Activated T-cell treated with anti-CD3 and anti-CD28 coated beads for 24 hours (primary cell): ENCODE results near the gene OAT.
"Not testable (repeated sequence)": the region's sequence is repeated elsewhere in the genome, so short reads cannot be mapped to it uniquely, and the experiment has no call there.

Source experiments
- DNase-seq: peaks from one replicate; pipeline ENCODE4 v3.0.0-alpha.2; 2020; ENCODE audit warnings: low read depth

OAT gene

DNA sequence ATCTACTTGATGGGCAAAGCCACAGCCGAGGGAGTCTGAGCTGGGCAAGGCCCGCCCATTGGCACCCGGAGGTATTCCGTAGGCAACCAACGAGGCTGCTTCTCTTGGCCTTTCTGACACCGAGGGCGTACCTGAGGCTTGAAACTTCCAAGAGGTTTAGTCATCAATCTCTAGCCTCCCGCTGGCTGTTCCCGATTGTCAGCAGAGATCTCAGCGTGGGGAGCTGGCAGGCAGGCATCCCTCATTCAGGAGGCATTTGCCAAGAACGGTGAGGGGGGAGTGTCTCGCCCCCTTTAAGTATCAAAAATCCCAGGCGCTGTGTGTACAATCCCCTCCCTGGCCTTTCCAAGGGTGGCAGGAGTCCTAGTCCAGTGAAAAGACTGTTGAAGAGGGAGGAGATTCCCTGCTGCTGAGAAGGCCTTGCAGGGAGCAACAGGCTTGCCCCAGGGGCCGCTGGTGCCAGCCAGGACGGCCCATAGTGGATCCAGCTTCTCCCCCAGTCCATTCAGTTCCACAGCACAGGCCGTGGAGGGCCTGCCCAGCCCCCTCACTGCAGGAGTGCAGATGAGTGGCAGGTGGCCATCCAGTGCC lies 39.7 kb downstream of the OAT start:
- DNase-seq, result no peak

DNA sequence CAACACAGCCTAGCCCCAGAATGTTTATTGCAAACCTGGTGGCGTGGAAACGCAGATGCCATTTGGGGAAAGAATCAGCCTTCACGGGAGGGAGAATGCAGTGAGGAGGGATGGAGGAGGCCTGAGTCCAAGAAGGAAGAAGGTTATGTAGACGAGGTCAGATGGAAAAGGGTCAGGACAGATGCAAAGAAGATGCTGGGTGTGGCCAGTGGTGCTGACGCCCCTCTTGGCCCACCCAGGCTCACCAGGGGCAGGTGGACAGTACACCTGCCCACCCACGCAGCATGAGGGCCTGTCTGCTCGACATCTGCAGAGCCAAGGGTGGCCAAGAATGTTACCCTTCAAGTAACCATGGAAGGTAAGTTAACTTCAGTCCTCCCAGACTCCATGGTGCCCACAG lies 40.5 kb downstream of the OAT start:
- DNase-seq, result no peak

DNA sequence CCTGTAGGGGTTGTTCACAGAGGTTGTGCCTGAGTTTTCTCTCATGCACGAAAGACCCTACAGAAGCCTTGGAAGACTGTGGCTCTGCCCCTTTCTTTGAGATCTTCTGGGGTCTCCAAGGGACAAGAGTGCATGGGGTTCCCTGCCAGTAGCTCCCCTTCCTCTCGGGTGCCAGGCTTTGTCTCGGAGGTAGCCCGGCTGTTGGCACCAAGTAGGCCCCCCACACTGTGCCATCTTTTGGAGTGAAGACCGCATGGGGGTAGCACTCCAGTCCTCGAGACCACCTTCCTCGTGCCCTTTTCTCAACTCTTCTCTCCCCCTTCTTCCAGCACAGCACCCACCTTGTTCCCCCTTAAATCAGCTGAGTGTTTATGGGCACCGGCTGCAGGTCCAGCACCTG lies 41.6 kb downstream of the OAT start:
- no peak for DNase-seq

DNA sequence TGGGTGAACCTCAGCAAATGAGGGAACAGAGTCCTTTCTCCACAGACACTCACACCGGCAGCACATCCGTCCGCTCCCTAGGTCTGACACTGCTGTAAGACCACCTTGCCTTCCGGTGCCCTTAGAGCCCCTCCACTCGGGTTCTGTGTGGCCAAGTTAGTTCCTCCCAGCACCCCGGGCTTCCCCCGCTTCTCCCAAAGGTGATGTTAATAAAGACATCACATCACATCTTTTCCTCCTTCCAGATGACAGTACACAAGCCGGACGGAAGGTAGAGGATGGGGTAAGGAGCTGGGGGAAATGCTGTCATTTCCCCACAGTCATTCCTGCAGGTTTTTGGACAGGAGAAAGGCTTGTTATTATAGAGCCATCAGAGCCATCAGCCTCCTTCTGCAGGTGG lies 42.3 kb downstream of the OAT start:
- no peak for DNase-seq

DNA sequence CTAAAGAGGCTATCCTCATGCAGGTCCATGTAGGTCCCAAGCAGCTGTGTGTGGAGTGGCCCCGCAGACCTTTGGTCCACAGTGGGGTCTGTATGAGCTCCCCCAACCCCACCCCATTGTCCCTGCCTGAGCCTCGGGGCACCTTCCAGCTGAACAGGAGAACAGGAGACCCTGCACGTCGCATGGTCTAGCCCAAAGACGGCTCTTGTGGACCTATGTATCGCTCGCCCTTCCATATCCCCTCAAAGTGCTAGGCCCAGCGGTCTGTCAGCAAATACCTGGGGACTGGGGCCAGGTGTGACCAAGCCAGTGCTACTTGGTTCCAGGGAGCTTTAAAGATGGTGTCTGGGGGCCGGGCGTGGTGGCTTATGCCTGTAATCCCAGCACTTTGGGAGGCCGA lies 43.0 kb downstream of the OAT start:
- no peak for DNase-seq

DNA sequence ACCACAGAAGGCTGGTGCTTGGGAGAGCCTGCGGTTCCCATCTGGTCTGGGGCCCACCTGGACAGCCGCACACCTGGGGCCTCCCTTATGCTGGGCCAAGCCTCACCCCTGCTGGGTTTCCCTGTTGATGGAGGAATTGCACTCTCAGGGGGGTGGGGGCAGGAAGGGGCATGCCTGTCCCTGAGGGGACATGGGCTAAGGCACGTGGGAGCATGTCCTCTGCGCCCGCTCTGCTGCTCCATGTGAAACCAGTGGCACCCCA lies 43.4 kb downstream of the OAT start:
- no peak for DNase-seq

DNA sequence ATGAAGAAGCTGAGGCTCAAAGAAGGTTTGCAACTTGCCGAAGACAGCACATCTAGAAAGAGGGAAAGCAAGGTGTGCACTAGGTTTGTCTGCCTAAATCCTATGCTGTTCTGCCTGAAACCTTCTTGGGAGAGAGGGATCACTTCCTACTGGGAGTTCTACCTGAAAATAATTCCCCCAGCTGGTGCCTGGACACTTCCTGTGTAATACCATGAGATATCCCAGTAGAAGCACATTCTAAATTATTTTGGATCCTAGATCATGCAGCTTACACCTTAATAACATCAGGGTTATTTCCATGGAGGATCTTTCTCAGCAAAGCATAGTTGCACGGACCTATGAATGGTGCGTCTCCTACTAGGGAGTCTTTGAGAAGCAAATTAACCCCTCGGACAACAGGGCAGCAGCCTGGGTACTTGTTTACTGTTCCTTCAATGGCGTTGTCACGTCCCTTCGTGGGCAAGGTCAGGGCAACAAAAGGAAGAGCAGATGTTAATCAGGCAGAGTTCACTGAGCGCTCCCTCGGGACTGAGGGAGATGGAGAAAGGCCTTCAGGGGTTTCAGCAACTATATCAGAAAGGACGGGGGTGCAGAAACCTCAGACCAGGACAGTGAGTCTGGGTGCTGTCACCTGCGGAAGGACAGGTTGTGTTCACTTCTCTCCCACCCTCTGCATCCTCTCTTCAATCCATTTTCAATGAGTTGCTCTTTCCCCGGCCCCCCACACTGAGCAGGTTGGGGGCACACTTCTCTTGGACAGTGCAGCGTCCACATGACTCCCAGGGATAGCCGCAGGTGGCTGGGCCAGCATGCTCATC lies 44.0 kb downstream of the OAT start:
- no peak for DNase-seq

DNA sequence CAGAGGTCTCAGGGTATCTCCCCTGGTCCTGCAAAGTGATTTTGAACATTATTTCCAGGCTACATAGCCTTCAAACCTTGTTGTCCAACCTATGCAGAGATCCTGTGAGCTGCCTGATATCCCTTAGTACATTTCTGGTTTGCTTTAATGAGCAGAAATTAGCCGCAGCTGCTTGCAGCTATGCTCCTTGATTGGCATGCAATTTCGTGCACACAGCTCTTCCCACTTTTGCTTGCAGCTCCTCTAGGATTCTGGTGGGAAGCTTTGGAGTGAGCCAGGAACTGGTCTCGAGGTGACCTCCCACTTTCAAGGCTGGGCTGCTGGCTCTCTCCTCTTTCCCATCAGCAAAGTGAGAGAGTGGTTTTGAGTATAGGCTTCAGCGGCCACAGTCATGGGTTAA lies 45.8 kb downstream of the OAT start:
- no peak for DNase-seq

DNA sequence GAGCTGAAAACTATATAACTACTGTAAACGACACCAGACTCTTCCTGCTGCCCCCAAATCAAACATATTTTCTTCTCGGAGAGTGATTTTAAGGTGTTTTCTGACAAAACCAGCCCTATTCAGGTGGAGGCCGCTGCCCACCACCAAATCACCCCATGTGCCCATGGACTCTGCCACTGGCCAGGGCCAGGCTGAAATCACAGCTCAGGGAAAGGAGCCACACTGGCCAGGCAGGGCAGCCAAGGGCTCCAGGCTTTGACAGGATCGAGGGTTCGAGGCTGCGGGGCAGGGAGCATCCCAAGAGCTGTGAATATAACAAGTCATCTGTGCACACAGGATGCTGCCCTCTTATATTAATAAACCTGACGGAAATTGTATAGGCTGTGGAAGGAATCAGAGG lies 48.3 kb downstream of the OAT start:
- DNase-seq, result no peak

DNA sequence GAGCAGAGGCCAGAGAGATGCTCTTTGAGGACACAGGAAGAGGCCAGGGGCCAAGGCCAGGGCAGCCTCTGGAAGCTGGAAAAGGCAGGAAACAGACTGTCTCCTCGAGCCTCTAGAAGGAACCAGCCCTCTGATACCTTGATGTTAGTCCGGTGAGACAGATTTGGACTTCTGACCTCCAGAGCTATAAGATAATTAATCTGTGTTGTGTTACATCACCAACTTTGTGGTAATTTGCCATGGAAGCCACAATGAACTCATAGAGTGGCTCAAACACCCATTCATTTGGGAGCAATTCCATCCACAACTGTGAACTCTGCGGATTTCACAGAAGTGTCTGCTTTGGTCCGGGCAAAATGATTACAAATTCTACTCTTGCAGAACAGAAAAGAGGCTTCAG lies 48.7 kb downstream of the OAT start:
- DNase-seq, result no peak

DNA sequence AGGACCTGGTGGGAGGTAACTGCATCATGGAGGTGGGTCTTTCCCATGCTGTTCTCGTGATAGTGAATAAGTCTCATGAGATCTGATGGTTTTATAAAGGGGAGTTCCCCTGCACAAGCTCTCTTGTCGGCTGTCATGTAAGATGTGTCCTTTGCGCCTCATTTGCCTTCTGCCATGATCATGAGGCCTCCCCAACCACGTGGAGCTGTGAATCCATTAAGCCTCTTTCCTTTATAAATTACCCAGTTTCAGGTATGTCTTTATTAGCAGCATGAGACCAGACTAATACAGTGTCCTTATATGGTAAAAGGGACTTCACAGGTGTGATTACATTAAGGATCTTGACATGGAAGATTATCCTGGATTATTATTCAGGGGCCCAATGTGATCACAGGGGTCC lies 49.2 kb downstream of the OAT start:
- not testable (repeated sequence) for DNase-seq

DNA sequence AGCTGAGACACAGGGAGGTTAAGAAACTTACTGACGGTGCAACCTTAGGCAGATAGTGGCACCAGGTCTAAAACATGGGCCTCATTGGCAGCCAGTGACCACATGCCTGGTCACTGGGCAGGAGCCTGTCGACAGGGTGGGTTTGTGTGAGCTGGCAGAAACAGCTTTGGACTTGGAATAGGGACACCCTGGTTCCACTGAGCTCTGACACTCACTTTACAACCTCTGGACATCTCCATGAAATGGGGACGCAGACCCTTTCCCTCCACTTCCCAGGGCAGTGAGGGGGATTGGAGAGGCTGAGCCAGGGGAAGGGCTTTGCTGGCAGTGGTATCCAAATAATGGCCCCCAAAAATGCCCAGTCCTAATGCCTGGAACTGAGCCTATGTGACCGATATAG lies 49.7 kb downstream of the OAT start:
- DNase-seq, result no peak

DNA sequence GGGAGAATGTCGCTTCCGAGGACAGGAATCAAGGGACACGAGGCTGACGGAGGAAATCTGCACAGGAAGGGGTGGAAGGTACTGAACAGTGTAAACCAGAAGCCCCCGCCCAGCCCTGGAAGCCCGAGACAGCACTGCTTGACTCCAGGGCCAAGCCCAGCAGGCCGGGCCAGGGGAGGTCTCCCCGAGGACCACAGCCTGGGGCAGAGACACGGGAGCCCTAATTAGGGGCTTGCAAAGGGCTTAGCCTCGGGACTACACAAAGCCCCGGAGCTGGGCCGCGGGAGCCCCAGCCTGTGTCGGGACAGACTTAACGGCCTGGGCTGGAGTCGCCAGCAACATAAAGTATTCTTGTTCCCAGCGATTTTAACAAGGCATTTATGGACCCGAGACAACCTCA lies 50.8 kb downstream of the OAT start:
- no peak for DNase-seq

DNA sequence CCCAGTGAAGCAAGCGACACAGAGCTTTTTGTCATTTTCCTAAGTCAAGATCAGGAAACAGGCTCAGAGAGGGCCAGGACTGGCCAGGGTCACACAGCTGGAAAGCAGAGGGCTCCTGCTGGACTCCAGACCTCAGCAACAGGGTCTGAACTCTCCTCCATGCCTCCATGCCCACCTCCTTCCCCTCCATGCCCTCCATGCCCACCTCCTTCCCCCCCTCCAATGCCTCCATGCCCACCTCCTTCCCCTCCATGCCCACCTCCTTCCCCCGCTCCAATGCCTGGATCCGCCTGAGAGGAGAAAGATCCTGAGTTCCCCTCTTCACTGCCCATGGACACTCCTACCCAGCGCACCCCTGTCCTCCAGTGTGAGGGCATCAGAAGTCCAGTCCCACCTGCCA lies 51.3 kb downstream of the OAT start:
- no peak for DNase-seq

DNA sequence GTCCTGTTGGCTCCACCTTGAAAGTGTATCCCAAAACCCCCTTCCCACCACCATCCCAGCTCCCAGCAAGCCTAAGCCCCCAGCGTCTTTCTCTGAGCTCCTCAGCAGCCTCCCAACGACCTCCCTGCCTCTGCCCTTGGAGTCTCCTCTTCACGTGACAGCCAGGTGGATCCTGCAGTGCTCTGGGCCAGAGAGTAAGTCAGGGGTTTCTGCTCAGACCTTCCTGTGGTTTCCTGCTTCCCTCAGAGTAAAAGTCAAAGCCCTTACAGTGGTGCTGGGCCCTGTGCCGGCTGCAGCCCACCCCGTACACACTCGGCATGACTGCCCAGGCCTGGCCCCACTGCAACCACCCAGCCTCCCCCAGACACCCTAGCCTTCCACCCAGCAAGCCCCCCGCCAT lies 51.9 kb downstream of the OAT start:
- no peak for DNase-seq

DNA sequence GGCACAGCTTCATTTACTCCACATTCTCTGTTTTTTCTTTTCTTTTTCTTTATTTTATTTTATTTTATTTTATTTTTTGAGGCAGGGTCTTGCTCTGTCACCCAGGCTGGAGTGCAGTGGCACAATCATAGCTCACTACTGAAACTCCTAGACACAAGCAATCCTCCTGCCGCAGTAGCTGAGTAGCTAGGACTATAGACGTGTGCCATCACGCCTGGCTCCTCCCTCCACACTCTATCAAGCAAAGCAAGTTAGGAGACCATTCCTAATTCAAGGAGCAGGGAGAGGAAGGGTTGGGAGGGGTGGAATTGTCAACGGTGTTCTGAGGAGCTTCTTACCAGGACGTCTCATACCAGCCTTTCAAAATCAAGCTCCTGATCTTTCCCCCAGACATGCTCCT lies 52.4 kb downstream of the OAT start:
- DNase-seq, result no peak

DNA sequence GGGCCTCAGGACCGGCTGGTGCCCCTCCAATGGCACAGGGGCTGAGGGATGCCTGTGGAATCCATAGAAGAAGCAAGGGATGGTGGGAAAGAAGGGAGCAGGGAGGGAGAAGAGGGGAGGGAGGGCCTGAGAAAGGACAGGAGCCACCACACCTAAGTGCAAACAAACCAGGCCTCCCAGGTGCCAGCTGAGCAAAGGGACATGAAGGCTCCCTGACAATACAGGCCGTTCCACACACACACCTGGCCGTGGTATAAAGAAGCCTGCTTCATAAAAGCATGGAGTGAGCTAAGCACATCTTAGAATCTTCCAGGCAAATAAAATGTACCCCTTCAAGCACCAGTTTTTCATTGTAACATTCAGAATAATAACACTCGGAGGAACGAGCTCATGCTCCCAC lies 54.0 kb downstream of the OAT start:
- DNase-seq, result no peak

DNA sequence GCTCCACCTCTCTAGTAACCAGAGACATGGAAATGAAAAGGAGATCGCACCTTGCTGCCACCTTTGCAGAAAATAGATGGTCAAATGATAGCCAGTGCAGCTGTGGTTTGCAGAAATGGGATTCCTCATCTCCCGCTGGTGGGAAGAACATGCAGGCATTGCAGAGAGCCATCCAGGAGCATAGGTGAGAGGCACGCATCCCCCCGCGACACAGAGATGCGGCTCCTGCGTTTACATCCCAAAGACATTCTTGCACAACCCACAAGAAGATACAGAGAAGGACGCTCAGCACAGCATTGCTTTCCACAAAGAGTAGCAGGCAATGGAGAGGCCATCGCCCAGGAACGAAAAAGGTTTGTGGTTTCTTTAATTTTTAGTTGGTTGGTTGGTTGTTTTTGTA lies 56.2 kb downstream of the OAT start:
- DNase-seq, result no peak

DNA sequence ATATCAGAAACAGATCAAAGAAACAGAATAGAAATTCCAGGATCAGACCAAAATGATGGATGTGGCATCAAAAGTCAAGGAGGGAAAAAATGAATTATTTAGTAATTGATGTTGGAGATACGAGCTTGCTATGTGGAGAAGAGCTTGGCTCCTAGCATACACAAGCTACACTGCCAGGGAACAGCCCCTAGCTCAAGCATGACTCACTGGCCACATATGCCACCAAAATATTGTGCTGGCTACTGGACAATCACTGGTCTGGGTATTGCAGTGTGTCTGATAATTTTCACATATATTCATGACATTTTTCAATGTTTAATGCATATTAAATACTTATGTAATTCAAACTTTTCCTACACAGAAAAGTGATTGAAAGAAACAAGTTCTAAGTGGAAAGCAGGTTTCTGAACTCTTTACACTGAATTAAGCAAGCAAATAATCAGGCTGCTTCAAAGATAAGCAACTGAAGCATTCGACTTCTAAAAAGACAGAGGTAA lies 59.3 kb downstream of the OAT start:
- no peak for DNase-seq

DNA sequence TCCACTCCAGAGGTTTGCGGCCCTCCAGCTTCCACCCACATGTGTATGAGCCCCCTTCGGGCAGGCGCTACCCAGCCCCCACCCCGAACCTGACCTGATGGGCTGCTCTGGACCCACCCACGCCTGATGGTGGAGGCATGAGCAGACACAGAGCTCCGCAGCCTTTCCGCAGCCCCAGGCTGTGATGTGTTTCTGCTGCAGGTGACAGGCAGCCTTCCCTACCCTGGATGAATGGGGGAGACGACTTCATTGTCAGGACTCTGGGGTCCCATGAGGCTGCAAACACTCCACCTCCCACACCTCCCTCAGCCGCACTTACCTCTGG lies 61.2 kb downstream of the OAT start:
- DNase-seq, result no peak

DNA sequence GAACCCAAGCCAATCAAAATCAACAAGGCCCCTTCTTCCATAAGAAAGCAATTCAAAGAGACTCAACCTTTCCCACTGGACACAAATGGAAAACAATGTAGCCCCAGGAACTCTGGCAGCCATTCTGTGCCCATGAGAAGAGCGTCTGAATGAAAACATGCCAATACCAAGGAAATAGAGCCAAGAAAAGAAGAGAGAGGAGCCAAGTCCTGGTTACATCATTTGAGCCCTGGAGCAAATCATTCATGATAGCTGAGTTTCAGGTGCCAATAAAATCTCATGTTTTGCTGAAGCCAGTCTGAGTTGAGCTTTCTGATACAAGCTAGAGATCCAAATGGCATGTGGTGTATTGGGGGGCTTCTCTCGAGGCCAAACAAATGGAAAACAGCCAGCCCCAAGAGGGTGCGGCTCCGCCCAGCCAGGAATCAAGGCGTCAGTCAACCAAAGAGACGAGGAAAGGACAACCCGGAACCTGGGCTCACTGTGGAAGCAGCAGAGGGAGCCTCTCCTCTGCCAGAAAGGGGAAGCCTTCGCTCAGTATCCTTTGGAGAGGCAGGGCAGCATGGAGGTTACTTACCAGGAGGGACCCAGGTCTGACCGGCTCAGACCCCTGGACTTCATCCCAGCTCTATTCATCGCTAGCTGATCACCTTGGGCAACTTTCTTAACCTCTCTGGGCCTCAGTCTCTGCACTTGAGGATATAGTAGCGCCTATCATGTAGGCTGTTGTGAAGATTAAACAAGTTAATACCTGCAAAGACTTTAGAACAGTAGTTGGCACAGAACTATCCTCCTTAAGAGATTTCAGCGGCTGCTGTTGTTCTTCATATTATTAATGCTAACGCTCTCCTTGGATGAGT lies 61.8 kb downstream of the OAT start:
- no peak for DNase-seq

DNA sequence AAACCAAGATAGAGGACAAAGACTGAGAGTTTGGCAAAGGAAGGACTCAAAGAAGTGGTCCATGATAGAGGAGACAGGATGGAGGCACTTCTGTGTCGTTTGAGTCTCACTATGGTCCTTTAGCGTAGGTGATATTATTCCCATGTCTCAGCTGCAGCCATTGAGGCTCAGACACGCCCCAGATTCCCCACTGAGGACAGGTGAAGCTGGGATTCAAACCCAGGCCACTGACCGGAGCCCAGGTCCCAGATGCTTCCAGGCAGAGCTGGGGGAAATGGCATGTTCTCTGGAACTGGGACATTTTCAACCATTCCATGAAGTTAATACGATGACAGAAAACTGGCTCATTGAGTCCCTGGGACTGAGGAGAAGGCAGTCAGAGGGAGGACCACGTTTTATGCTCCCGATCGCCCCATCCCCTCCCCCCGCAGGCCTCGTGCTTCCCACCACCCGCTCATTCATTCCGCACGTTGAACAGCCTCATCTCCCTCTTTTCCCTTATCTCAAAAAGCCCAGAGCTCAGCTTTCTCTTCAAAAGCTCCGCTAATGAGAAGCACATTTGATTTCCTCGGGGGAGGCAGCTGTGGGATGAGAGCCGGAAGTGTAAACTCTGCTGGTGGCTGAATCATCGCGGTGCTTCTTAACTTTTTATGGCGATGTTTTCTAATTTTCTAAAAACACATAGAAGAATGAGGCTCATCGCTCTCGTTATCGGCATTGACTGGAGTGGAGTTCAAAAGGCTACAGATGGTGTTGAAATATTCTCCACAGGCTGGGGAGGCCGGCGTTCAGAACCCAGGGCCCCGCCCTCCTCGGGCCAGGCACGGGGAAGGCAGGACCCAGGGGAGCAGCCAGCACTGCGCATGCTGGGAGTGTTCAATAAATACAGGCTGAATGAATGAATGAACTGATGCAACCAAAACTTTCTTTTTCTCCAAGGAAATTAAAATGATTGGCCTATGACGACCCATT lies 64.0 kb downstream of the OAT start:
- DNase-seq, result peak; percentile 25
